ENCODE data around the gene FSTL5.

Gene FSTL5

GRCh38 chr4:161664740-161665139, 499.1 kb downstream of the FSTL5 start:
- Histone ChIP-seq H3K79me2 (ENCODE audit: insufficient read depth, low read length) (no peaks in the 10 kb centered on the region), H3K4me3 (ENCODE audit: insufficient read depth, low read length, poor library complexity, severe bottlenecking) (no peak overlapping the region), H3F3A (ENCODE audit: insufficient read depth) (no peaks in the 10 kb centered on the region), H4K20me1 (ENCODE audit: low read depth, low read length) (no peaks in the 10 kb centered on the region), H3K9me2 (replicated peaks; ENCODE audit: insufficient read depth, low read length) (no peaks in the 10 kb centered on the region), H2AFZ (ENCODE audit: low read depth, low read length, severe bottlenecking) (no peak overlapping the region), H3K27ac (ENCODE audit: low read depth, low read length) (no peak overlapping the region), H3K9me3 (ENCODE audit: insufficient read depth, low read length) (no peaks in the 10 kb centered on the region), H3K36me3 (ENCODE audit: low read length) (no peaks in the 10 kb centered on the region), H3K4me2 (ENCODE audit: low read depth, low read length, poor library complexity, severe bottlenecking) (no peak overlapping the region), H3K9ac (ENCODE audit: low read length) (no peak overlapping the region), H3K27me3 (ENCODE audit: low read length) (no peaks in the 10 kb centered on the region)
- TF ChIP-seq EZH2phosphoT487 (conservative IDR thresholded peaks at IDR 0.05; ENCODE audit: low read length) (no peak), CTCF (IDR thresholded peaks at IDR 0.05; ENCODE audit: insufficient read depth, low read length, poor library complexity, severe bottlenecking) (no peak)

- H3K9ac ChIP-seq (ENCODE audit: low read length): no peak overlapping the region
- no peak overlapping the region for H3K4me3 ChIP-seq (ENCODE audit: insufficient read depth, low read length, poor library complexity, severe bottlenecking)
- H3K27ac ChIP-seq (ENCODE audit: low read depth, low read length): no peak overlapping the region
- no peaks in the 10 kb centered on the region for H3F3A ChIP-seq (ENCODE audit: insufficient read depth)
- no peaks in the 10 kb centered on the region for H3K27me3 ChIP-seq (ENCODE audit: low read length)
- no peak overlapping the region for H2AFZ ChIP-seq (ENCODE audit: low read depth, low read length, severe bottlenecking)
- no peak for TF ChIP-seq EZH2phosphoT487 (conservative IDR thresholded peaks at IDR 0.05; ENCODE audit: low read length)
- no peak for TF ChIP-seq CTCF (IDR thresholded peaks at IDR 0.05; ENCODE audit: insufficient read depth, low read length, poor library complexity, severe bottlenecking)
- no peak overlapping the region for H3K4me2 ChIP-seq (ENCODE audit: low read depth, low read length, poor library complexity, severe bottlenecking)
- no peaks in the 10 kb centered on the region for H3K9me3 ChIP-seq (ENCODE audit: insufficient read depth, low read length)
- no peaks in the 10 kb centered on the region for H3K9me2 ChIP-seq (replicated peaks; ENCODE audit: insufficient read depth, low read length)
- H3K36me3 ChIP-seq (ENCODE audit: low read length): no peaks in the 10 kb centered on the region
- H3K79me2 ChIP-seq (ENCODE audit: insufficient read depth, low read length): no peaks in the 10 kb centered on the region
- no peaks in the 10 kb centered on the region for H4K20me1 ChIP-seq (ENCODE audit: low read depth, low read length)
Measured at GRCh38 chr4:161663844-161664243, 500.0 kb downstream of the FSTL5 start.

- Histone ChIP-seq H3K27me3 (ENCODE audit: low read length) (no peaks in the 10 kb centered on the region), H3K36me3 (ENCODE audit: low read length) (no peaks in the 10 kb centered on the region), H3K4me3 (ENCODE audit: insufficient read depth, low read length, poor library complexity, severe bottlenecking) (no peak overlapping the region), H3F3A (ENCODE audit: insufficient read depth) (no peaks in the 10 kb centered on the region), H4K20me1 (ENCODE audit: low read depth, low read length) (no peaks in the 10 kb centered on the region), H3K27ac (ENCODE audit: low read depth, low read length) (no peak overlapping the region), H2AFZ (ENCODE audit: low read depth, low read length, severe bottlenecking) (no peak overlapping the region), H3K4me2 (ENCODE audit: low read depth, low read length, poor library complexity, severe bottlenecking) (no peak overlapping the region), H3K9me2 (replicated peaks; ENCODE audit: insufficient read depth, low read length) (no peaks in the 10 kb centered on the region), H3K9ac (ENCODE audit: low read length) (no peak overlapping the region), H3K79me2 (ENCODE audit: insufficient read depth, low read length) (no peaks in the 10 kb centered on the region), H3K9me3 (ENCODE audit: insufficient read depth, low read length) (no peaks in the 10 kb centered on the region)
- no peak for TF ChIP-seq EZH2phosphoT487 (conservative IDR thresholded peaks at IDR 0.05; ENCODE audit: low read length)
- TF ChIP-seq CTCF (IDR thresholded peaks at IDR 0.05; ENCODE audit: insufficient read depth, low read length, poor library complexity, severe bottlenecking): no peak
Measured at GRCh38 chr4:161658676-161659075, 505.1 kb downstream of the FSTL5 start.

All from SU-DHL-6 (cell line).